GM10266 (cell line): Measurements from ENCODE around the gene PEX5.

Experiments
- DNase-seq: peaks from one replicate; pipeline ENCODE4 v3.0.0; 2012; ENCODE audit errors: extremely low spot score
- TF ChIP-seq, protein P1 (sequence below): IDR thresholded peaks from 2 replicates; pipeline ENCODE4 v1.5.1; 2012; ENCODE audit warnings: mild to moderate bottlenecking, low read depth; ENCODE audit not compliant: control insufficient read depth, insufficient read depth; ENCODE audit errors: missing control alignments

Gene PEX5

DNA sequence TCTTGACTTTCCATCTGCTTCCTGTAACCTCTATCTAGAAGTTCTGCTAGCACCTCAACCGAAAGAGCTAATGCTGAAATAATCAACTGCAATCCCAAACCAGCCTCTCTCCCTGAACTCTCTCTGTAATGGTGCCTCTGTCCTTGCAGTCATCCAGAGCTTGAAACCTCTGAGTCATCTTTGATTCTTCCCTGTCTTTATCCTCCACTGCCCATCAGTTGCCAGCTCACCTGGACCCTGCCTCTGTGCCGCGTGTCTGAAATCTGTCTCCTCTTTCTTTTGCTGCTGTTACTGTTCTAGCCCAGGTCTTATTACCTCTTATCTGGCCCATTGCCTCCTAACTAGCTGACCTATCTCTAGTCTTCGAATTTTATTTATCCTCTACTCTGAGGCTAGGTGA is 43.8 kb upstream of the PEX5 start:
- TF ChIP-seq, protein P1, sequence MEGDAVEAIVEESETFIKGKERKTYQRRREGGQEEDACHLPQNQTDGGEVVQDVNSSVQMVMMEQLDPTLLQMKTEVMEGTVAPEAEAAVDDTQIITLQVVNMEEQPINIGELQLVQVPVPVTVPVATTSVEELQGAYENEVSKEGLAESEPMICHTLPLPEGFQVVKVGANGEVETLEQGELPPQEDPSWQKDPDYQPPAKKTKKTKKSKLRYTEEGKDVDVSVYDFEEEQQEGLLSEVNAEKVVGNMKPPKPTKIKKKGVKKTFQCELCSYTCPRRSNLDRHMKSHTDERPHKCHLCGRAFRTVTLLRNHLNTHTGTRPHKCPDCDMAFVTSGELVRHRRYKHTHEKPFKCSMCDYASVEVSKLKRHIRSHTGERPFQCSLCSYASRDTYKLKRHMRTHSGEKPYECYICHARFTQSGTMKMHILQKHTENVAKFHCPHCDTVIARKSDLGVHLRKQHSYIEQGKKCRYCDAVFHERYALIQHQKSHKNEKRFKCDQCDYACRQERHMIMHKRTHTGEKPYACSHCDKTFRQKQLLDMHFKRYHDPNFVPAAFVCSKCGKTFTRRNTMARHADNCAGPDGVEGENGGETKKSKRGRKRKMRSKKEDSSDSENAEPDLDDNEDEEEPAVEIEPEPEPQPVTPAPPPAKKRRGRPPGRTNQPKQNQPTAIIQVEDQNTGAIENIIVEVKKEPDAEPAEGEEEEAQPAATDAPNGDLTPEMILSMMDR: no peak
- no peak for DNase-seq

- TF ChIP-seq, protein P1: no peak
- no peak for DNase-seq
These were observed 43.3 kb upstream of the PEX5 start for GRCh38 chr12:7146228-7146627.

GRCh38 chr12:7146906-7147305 is 42.6 kb upstream of the PEX5 start:
- no peak for DNase-seq
- TF ChIP-seq, protein P1: no peak

GRCh38 chr12:7150356-7150755 is 39.1 kb upstream of the PEX5 start:
- TF ChIP-seq, protein P1: no peak
- no peak for DNase-seq

- TF ChIP-seq, protein P1: no peak
- DNase-seq: no peak
These were observed 38.6 kb upstream of the PEX5 start for GRCh38 chr12:7150841-7151240.

GRCh38 chr12:7151532-7151931 is 38.0 kb upstream of the PEX5 start:
- TF ChIP-seq, protein P1: no peak
- no peak for DNase-seq

- no peak for DNase-seq
- TF ChIP-seq, protein P1: no peak
These were observed 36.7 kb upstream of the PEX5 start for GRCh38 chr12:7152818-7153217.
